Ascending aorta (tissue), 2 donors: ENCODE results near the gene SOX30. TPM values are rescaled to one million over a fixed set of nuclear protein-coding genes. Genes with fewer than 3 reads are reported as not detected.

Source experiments
- DNase-seq, 2 donors: peaks; one replicate each; pipeline ENCODE4 v3.0.0-alpha.2; 2019; ENCODE audit warnings: low spot score in 2 of 2
- H3K27ac ChIP-seq, 2 donors: fragments of 200-600 bp; sonication (generic); one replicate each; pipeline ENCODE4 v1.5.1; 2016 to 2017; ENCODE audit warnings: mild to moderate bottlenecking in 1 of 2
- H3K27me3 ChIP-seq: fragments of 200-600 bp; sonication (generic); one replicate; pipeline ENCODE4 v1.5.1; 2017
- H3K36me3 ChIP-seq, 2 donors: fragments of 200-600 bp; sonication (generic); one replicate each; pipeline ENCODE4 v1.5.1; 2016
- H3K4me1 ChIP-seq, 2 donors: fragments of 200-600 bp; sonication (generic); one replicate each; pipeline ENCODE4 v1.5.1; 2016 to 2017; ENCODE audit warnings: mild to moderate bottlenecking in 1 of 2
- H3K4me3 ChIP-seq, 2 donors: fragments of 200-600 bp; sonication (generic); one replicate each; pipeline ENCODE4 v1.5.1; 2016 to 2017; ENCODE audit warnings: mild to moderate bottlenecking in 1 of 2
- H3K9me3 ChIP-seq, 2 donors: fragments of 200-600 bp; sonication (generic); one replicate each; pipeline ENCODE4 v1.5.1; 2016
- intact Hi-C: fragments of 100-400 bp; cut with DNase I; formaldehyde crosslinking; loops from one replicate; pipeline ENCODE4 v1.15.1; 2023
- total RNA-seq: library from RNA; depleted of rRNA; stranded (reverse); fragments of >200 nt; gene quantifications from one replicate; pipeline ENCODE4 v1.1.0, GENCODE V29; 2016
- TF ChIP-seq, protein P1 (sequence below), 3 experiments: fragments of 200-600 bp in 2 of 3; fragments of 450-650 bp in 1 of 3; sonication (generic) in 2 of 3; IDR thresholded peaks; one replicate each; pipeline ENCODE4 v1.5.1; 2016 to 2019; ENCODE audit warnings: antibody characterized with exemption in 3 of 3, mild to moderate bottlenecking in 1 of 3, moderate library complexity in 1 of 3

SOX30 gene
- total RNA-seq, 1 donor from 2014 or later = not detected

DNA sequence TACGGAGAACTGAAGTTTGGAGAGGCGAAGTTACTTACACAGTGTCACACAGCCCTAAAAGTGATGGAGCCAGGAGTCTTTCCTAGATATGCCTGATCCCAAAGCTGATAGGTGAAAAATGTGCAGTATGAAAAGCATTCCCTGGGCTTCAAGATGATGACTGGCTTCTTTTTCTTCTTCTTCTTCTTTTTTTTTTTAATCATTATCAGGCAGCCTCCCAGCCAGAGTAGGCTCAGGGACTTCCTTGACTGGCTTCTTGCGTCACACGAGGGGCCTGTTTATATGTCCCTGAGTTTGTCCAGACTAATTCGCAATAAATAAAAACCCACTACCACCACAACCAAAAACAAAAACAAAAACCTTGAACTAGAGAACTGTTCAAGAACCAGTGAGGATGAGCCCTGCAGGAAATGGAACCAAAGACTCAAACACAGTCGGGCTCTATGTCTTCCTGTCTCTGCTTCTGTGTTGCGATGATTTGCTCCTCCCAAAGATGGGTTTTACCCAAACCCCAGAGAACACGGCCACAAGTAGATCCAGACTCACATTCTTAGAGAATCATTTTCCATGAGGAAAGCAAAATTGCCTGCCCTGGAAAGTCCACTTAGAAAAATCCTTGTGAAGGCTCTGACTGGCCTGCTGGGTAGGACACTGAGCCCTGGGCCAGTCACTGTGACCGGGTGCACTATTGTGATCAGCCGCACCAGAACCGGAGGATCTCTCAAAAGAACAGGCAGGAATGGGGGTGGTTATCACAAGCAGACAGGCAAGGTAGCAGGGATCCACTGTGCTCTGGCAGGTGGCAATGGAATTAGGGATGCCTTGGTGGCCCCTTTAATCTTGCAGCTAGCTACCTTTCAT, 38.6 kb downstream of the SOX30 start:
- Histone ChIP-seq H3K9me3 (no peaks in the 10 kb centered on the region), H3K36me3 (no peaks in the 10 kb centered on the region), H3K27ac (no peak overlapping the region), H3K4me3 (no peak overlapping the region), H3K27me3 (no peaks in the 10 kb centered on the region), H3K4me1 (peaks cover 3 to 4% of the 10 kb centered on the region in 2 donors)
- intact Hi-C loops = no loop called here
- TF ChIP-seq, protein P1, sequence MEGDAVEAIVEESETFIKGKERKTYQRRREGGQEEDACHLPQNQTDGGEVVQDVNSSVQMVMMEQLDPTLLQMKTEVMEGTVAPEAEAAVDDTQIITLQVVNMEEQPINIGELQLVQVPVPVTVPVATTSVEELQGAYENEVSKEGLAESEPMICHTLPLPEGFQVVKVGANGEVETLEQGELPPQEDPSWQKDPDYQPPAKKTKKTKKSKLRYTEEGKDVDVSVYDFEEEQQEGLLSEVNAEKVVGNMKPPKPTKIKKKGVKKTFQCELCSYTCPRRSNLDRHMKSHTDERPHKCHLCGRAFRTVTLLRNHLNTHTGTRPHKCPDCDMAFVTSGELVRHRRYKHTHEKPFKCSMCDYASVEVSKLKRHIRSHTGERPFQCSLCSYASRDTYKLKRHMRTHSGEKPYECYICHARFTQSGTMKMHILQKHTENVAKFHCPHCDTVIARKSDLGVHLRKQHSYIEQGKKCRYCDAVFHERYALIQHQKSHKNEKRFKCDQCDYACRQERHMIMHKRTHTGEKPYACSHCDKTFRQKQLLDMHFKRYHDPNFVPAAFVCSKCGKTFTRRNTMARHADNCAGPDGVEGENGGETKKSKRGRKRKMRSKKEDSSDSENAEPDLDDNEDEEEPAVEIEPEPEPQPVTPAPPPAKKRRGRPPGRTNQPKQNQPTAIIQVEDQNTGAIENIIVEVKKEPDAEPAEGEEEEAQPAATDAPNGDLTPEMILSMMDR (IDR thresholded peaks at IDR 0.05) = no peak
- DNase-seq = no peak

DNA sequence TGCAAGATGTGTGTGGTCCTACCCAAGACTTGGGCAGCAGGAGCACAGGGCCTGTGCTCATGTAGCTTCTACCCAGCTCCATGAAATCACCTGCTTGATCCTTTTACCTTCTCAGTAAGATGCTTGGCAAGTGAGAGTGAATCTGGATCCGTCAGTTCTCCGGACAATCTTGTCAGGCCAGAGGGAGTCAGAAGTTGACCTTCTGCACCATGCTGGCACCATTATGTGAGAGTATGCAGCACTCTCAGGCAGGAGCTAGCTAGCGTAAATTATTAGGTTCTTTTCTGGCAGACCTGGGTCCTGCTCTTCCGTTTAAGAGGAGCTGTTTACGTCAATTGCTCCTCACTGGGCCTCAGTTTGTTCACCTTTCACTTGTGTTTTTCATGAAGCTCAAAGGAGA, 39.7 kb downstream of the SOX30 start:
- Histone ChIP-seq H3K27me3 (no peaks in the 10 kb centered on the region), H3K36me3 (no peaks in the 10 kb centered on the region), H3K9me3 (no peaks in the 10 kb centered on the region), H3K4me3 (no peak overlapping the region), H3K27ac (no peak overlapping the region), H3K4me1 (peaks cover 3 to 4% of the 10 kb centered on the region in 2 donors)
- TF ChIP-seq, protein P1 (IDR thresholded peaks at IDR 0.05) = no peak
- intact Hi-C loops = no loop called here
- DNase-seq = no peak

DNA sequence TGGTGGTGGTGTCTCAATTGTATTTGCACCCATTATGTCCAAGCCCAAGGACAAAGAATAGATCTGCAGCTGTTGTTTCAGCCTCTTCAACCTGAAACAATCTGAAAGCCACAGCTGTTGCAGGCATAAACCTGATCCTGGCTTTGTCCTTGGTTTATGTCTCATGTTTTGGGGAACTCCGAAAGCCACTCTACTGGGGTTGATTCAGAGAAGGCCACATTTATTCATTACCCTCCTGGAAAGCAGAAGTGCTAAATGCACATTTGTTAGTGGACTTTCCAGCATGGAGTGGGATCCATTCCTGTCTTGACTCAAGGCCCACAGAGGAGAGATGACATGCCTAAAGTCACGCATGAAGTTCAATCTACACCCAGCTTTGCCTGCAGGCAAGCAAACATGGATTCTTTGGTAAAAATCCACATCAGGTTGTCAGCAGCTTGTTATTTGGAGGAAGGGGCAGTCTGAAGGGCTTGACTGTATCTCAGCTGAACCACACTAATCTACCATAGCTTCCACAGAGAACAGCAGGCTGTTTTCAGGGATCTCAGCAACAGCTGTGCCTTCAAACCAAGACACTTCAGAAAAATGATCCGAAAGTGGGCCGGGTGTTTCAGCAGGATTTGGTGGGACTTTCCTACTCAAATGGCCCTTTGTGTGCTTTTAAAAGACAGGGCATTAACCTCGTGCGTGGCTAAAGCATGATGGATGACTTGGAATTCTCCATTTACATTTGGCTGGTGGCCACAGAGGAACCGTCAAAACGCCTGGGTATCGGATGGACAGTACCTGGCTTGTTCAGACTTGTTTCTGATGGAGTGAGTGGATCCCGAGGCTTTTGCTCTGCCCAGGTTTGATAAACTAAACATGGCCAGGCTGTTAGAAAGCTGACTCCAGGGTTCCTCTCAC, 40.4 kb downstream of the SOX30 start:
- DNase-seq = no peak
- TF ChIP-seq, protein P1 (IDR thresholded peaks at IDR 0.05) = no peak
- H3K27me3 ChIP-seq = no peaks in the 10 kb centered on the region
- H3K4me1 ChIP-seq = peaks cover 3 to 4% of the 10 kb centered on the region in 2 donors
- H3K27ac ChIP-seq = no peak overlapping the region
- intact Hi-C loops = no loop called here
- H3K36me3 ChIP-seq = no peaks in the 10 kb centered on the region
- no peak overlapping the region for H3K4me3 ChIP-seq
- no peaks in the 10 kb centered on the region for H3K9me3 ChIP-seq

DNA sequence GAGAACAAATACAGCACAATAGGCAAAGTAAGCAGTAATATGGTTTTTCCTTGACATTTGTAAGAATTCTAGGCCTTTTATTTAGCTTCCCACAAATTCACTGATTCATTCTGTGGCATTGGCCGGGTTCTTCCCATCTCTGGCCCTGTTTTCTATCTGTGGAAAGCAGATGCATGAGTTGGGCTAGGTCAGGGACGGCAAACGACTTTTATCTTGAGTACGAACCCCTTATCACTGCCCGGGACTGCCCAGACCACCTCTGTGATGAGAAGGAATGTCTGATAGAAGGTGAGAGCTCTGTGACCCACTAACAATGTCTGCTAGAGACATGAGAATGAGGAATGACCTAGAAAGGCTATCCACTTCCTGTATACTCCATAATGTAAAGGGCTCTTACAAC, 41.2 kb downstream of the SOX30 start:
- Histone ChIP-seq H3K4me1 (peaks cover 3 to 4% of the 10 kb centered on the region in 2 donors), H3K9me3 (no peaks in the 10 kb centered on the region), H3K36me3 (no peaks in the 10 kb centered on the region), H3K27me3 (no peaks in the 10 kb centered on the region), H3K4me3 (no peak overlapping the region), H3K27ac (no peak overlapping the region)
- TF ChIP-seq, protein P1 (IDR thresholded peaks at IDR 0.05) = no peak
- no peak for DNase-seq
- intact Hi-C loops = no loop called here

DNA sequence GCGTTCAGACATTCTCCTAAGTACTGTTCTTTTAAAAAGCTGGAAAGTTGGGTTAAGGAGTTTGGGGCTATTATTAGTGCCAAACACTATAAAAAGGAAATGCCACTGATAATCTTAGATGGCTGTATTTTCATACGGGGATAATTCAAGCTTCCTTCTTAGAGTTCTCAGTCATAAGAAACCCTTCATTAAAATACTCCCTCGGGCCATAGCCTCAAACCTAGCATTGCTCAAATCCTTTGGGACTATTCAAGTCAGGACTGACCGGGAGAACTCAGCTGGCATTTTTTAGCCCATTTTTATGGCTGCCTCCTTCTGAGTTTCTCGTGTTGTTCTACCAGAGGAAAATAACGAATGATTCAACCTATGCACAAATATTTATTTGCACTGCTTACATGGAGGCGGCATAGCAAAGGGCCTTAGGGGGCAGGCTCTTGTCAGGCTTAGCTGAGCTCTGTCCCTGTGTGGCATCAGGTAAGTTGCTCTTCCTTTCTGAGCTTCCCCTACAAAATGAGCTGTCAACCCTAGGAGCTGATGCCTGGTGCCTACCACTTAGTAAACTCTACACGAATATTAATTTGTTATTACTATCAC, 43.2 kb downstream of the SOX30 start:
- no peak for DNase-seq
- intact Hi-C loops = no loop called here
- Histone ChIP-seq H3K27me3 (no peaks in the 10 kb centered on the region), H3K9me3 (no peaks in the 10 kb centered on the region), H3K4me1 (peaks cover 3 to 4% of the 10 kb centered on the region in 2 donors), H3K4me3 (peak overlapping the region in 1 of 2 donors; percentile 35), H3K36me3 (no peaks in the 10 kb centered on the region), H3K27ac (peak overlapping the region; percentile 60 to 80)
- TF ChIP-seq, protein P1 (IDR thresholded peaks at IDR 0.05) = no peak
